HepG2 (cell line): ENCODE results near the gene TASP1. TPM values are rescaled to one million over a fixed set of nuclear protein-coding genes. Genes with fewer than 3 reads are reported as not detected.

Experiments used
- ATAC-seq: fragments of 200-7000 bp; cut with Tn5 transposase; 3 replicates; pipeline ENCODE4 v1.9.1; 2020; ENCODE audit warnings: mild to moderate bottlenecking, moderate library complexity
- BruUV-seq: library from RNA; stranded (reverse); fragments of 400-500 nt; replicated peaks from 2 replicates; lab custom pipeline; 2021; lab: Mats Ljungman, UMichigan
- CTCF ChIA-PET: fragments of 300-600 bp; formaldehyde crosslinking; extraction: SDS; loops from one replicate; lab custom pipeline; 2021; ENCODE audit warnings: low total read pairs, inconsistent platforms, low intra/inter-chr PET ratio; lab: Yijun Ruan, JAX
- POLR2A ChIA-PET: fragments of 350-600 bp; sonication (Branson Sonifier 250); formaldehyde crosslinking; loops from one replicate; lab custom pipeline; 2020; ENCODE audit warnings: antibody characterized with exemption, inconsistent platforms; lab: Yijun Ruan, JAX
- DNase-seq: peaks from one replicate; pipeline ENCODE4 v3.0.0-alpha.2; 2015; ENCODE audit warnings: low spot score
- FAIRE-seq: peaks from 3 replicates; lab custom pipeline; 2011; peaks lifted over from hg19 to GRCh38; lab: Jason Lieb, UNC
- H2AFZ ChIP-seq: one replicate; pipeline ENCODE4 v1.6.1; 2011; ENCODE audit warnings: low read length, inconsistent platforms
- H3K27ac ChIP-seq: fragments of 300-600 bp; 3 replicates; pipeline ENCODE4 v1.8.0; 2011; ENCODE audit warnings: mixed run types, mild to moderate bottlenecking, mixed read lengths, low read length, inconsistent platforms; ENCODE audit not compliant: insufficient read depth; ENCODE audit errors: extremely low read length
- H3K27me3 ChIP-seq, 2 experiments: fragments of 200-600 bp in 1 of 2; 2 replicates in 1 of 2; 3 replicates in 1 of 2; pipeline versions ENCODE4 v1.6.0 to v1.8.0; 2011; ENCODE audit warnings: low read length in 2 of 2, mild to moderate bottlenecking in 2 of 2, moderate library complexity in 2 of 2, inconsistent platforms in 1 of 2; ENCODE audit not compliant: insufficient read depth in 2 of 2, control insufficient read depth in 1 of 2
- H3K36me3 ChIP-seq, 2 experiments: fragments of 200-600 bp in 1 of 2; replicated peaks in 1 of 2; 2 replicates in 1 of 2; 3 replicates in 1 of 2; pipeline versions ENCODE4 v1.5.1 to v1.8.0; 2011; ENCODE audit warnings: low read length in 2 of 2, inconsistent platforms in 1 of 2; ENCODE audit not compliant: insufficient read depth in 2 of 2, control insufficient read depth in 1 of 2
- H3K4me1 ChIP-seq: 2 replicates; pipeline ENCODE4 v1.5.1; 2012; ENCODE audit warnings: low read length, inconsistent platforms; ENCODE audit not compliant: insufficient read depth
- H3K4me2 ChIP-seq: 2 replicates; pipeline ENCODE4 v1.6.0; 2011; ENCODE audit warnings: low read depth, low read length, inconsistent platforms
- H3K4me3 ChIP-seq, 3 experiments: fragments of 200-600 bp in 1 of 3; sonication (generic), shearing (Covaris generic) in 1 of 3; replicated peaks in 1 of 3; 2 replicates each; pipeline ENCODE4 v1.5.1; 2011 to 2016; ENCODE audit warnings: low read length in 3 of 3, inconsistent platforms in 2 of 3, low read depth in 2 of 3, mild to moderate bottlenecking in 2 of 3, control low read depth in 1 of 3, mixed read lengths in 1 of 3; ENCODE audit not compliant: insufficient read depth in 1 of 3
- H3K79me2 ChIP-seq: one replicate; pipeline ENCODE4 v1.6.1; 2011; ENCODE audit warnings: low read length, inconsistent platforms; ENCODE audit not compliant: insufficient read depth
- H3K9ac ChIP-seq: 2 replicates; pipeline ENCODE4 v1.6.0; 2011; ENCODE audit warnings: mild to moderate bottlenecking, low read depth, low read length, inconsistent platforms; ENCODE audit not compliant: insufficient read depth
- H3K9me3 ChIP-seq: 2 replicates; pipeline ENCODE4 v1.5.1; 2012; ENCODE audit warnings: mild to moderate bottlenecking, low read length
- H4K20me1 ChIP-seq: 2 replicates; pipeline ENCODE4 v1.6.0; 2011; ENCODE audit warnings: inconsistent platforms, mild to moderate bottlenecking, low read length, moderate library complexity; ENCODE audit not compliant: insufficient read depth
- AFF4 ChIP-seq: sonication (generic); formaldehyde crosslinking; IDR thresholded peaks from 2 replicates; pipeline ENCODE4 v1.4.0; 2020; ENCODE audit warnings: missing genetic modification reagents
- FOXA3 ChIP-seq: IDR thresholded peaks from 2 replicates; pipeline ENCODE4 v1.6.1; 2016; ENCODE audit warnings: missing genetic modification reagents, missing compliant biosample characterization
- HNF4A ChIP-seq: sonication (generic); formaldehyde crosslinking; IDR thresholded peaks from 2 replicates; pipeline ENCODE4 v1.4.0; 2020; ENCODE audit warnings: missing genetic modification reagents
- KLF13 ChIP-seq: sonication (generic); formaldehyde crosslinking; IDR thresholded peaks from 2 replicates; pipeline ENCODE4 v1.4.0; 2020; ENCODE audit warnings: mild to moderate bottlenecking, missing genetic modification reagents
- NCOR1 ChIP-seq: fragments of 200-600 bp; sonication (generic); IDR thresholded peaks from 2 replicates; pipeline ENCODE4 v1.7.0; 2017; ENCODE audit warnings: antibody characterized with exemption, low read length, borderline replicate concordance
- PAF1 ChIP-seq: IDR thresholded peaks from 2 replicates; pipeline ENCODE4 v1.6.1; 2016; ENCODE audit warnings: missing genetic modification reagents, missing compliant biosample characterization
- RCOR2 ChIP-seq: IDR thresholded peaks from 2 replicates; pipeline ENCODE4 v1.6.1; 2016; ENCODE audit warnings: missing biosample characterization, missing genetic modification reagents
- SAP130 ChIP-seq: IDR thresholded peaks from 2 replicates; pipeline ENCODE4 v1.6.1; 2016; ENCODE audit warnings: low read depth
- SRY ChIP-seq: sonication (generic); formaldehyde crosslinking; IDR thresholded peaks from 2 replicates; pipeline ENCODE4 v1.8.0; 2022; ENCODE audit warnings: mild to moderate bottlenecking, missing genetic modification reagents
- ZKSCAN1 ChIP-seq: fragments of 150-350 bp; IDR thresholded peaks from 2 replicates; pipeline ENCODE4 v1.6.1; 2014; ENCODE audit warnings: low read length
- ZNF646 ChIP-seq: sonication (generic); formaldehyde crosslinking; IDR thresholded peaks from 2 replicates; pipeline ENCODE4 v1.9.0; 2021; ENCODE audit warnings: mild to moderate bottlenecking, missing genetic modification reagents
- ZNF704 ChIP-seq: sonication (generic); formaldehyde crosslinking; IDR thresholded peaks from 2 replicates; pipeline ENCODE4 v1.8.1; 2023; ENCODE audit warnings: mild to moderate bottlenecking, inconsistent platforms, moderate library complexity, missing genetic modification reagents, borderline replicate concordance
- WGBS: methylation state at CpG from one replicate; pipeline ENCODE4 v1.1.6; 2017; ENCODE audit warnings: low lambda C conversion rate; 5-methylcytosine and 5-hydroxymethylcytosine counted together
- in situ Hi-C: cut with HindIII; loops from 2 replicates; pipeline ENCODE4 v1.10.0; 2017; ENCODE audit warnings: low pct_unique_long_range_greater_than_20kb; ENCODE audit not compliant: extremely low pct_ligation_motif_present
- intact Hi-C: fragments of 100-400 bp; cut with micrococcal nuclease; formaldehyde crosslinking; loops from one replicate; pipeline ENCODE4 v1.10.0; 2022; ENCODE audit not compliant: unreplicated experiment
- polyA plus RNA-seq, 8 experiments: library from polyadenylated mRNA; depleted of rRNA in 3 of 8; stranded (reverse) in 7 of 8; unstranded in 1 of 8; fragments of >200 nt; fragmentation: Illumina TruSeq in 4 of 8; extraction: Trizol in 4 of 8; gene quantifications; 2 replicates each; pipeline versions ENCODE4 v1.2.1 to v1.2.3, GENCODE V29; 2011 to 2016; ENCODE audit warnings: low read depth in 4 of 8, missing spikeins in 1 of 8, mixed read lengths in 1 of 8; ENCODE audit not compliant: insufficient read depth in 1 of 8
- total RNA-seq, 5 experiments: library from RNA; depleted of rRNA; stranded (reverse); fragments of >200 nt; fragmentation: Illumina TruSeq; extraction: Trizol; gene quantifications; 2 replicates each; pipeline ENCODE4 v1.2.3, GENCODE V29; 2016; ENCODE audit warnings: low read depth in 1 of 5

The TASP1 gene
- total and polyA plus RNA-seq, 2 of the 13 experiments (the other 11 are each of a cell fraction or from before 2014, with no cell fraction given) = 10.0 to 25.2 TPM

GRCh38 chr20:13478366-13478765 lies 160.4 kb downstream of the TASP1 start:
- Histone ChIP-seq H4K20me1 (no peaks in the 10 kb centered on the region), H3K27me3 (no peaks in the 10 kb centered on the region), H3K9ac (no peak overlapping the region), H3K36me3 (peaks cover 1 to 26% of the 10 kb centered on the region in 2 experiments; a peak in 4 of 5 replicates), H3K4me2 (no peak overlapping the region), H3K4me1 (peaks cover 7% of the 10 kb centered on the region; the same call in 1 of the 2 replicates), H3K4me3 (no peak overlapping the region), H3K9me3 (no peaks in the 10 kb centered on the region), H3K27ac (no peak overlapping the region), H2AFZ (no peak overlapping the region), H3K79me2 (no peaks in the 10 kb centered on the region)
- ChIA-PET CTCF (no interaction called here), POLR2A (no interaction called here)
- ATAC-seq = peak; percentile 54; the same call in 2 of the 3 replicates
- intact Hi-C loops = no loop called here
- no TSS peak for BruUV-seq
- DNase-seq = peak; percentile 64
- 84% methylated on average over 2 of the region's 2 CpGs for WGBS
- peak; percentile 36 for FAIRE-seq
- in situ Hi-C loops = no loop called here
- TF ChIP-seq ZNF704 (no peak), SAP130 (CRISPR knock-in tag) (0 out of 2 replicates have a peak, but pooled peaks have one; percentile 13), AFF4 (CRISPR knock-in tag) (no peak), ZKSCAN1 (no peak), HNF4A (CRISPR knock-in tag) (peak; percentile 48; the same call in 1 of the 2 replicates), RCOR2 (CRISPR knock-in tag) (0 out of 2 replicates have a peak, but pooled peaks have one; percentile 24), SRY (CRISPR knock-in tag) (no peak), FOXA3 (CRISPR knock-in tag) (peak; percentile 13; the same call in 1 of the 2 replicates), KLF13 (CRISPR knock-in tag) (no peak), NCOR1 (peak; percentile 39; the same call in 1 of the 2 replicates), PAF1 (CRISPR knock-in tag) (no peak), ZNF646 (CRISPR knock-in tag) (0 out of 2 replicates have a peak, but pooled peaks have one; percentile 59)
